B cell (primary cell): ENCODE measurements around the gene PSAPL1.

Source experiments
- EZH2 ChIP-seq: IDR thresholded peaks from 2 replicates; pipeline ENCODE4 v1.6.1; 2012; ENCODE audit warnings: borderline replicate concordance, low read depth, mild to moderate bottlenecking, moderate library complexity, low read length; ENCODE audit not compliant: insufficient read depth, poor library complexity, severe bottlenecking
- TF ChIP-seq, protein P1 (sequence below): fragments of 200-600 bp; IDR thresholded peaks from one replicate; pipeline ENCODE4 v1.8.0; 2022; ENCODE audit warnings: antibody characterized with exemption, mild to moderate bottlenecking

DNA sequence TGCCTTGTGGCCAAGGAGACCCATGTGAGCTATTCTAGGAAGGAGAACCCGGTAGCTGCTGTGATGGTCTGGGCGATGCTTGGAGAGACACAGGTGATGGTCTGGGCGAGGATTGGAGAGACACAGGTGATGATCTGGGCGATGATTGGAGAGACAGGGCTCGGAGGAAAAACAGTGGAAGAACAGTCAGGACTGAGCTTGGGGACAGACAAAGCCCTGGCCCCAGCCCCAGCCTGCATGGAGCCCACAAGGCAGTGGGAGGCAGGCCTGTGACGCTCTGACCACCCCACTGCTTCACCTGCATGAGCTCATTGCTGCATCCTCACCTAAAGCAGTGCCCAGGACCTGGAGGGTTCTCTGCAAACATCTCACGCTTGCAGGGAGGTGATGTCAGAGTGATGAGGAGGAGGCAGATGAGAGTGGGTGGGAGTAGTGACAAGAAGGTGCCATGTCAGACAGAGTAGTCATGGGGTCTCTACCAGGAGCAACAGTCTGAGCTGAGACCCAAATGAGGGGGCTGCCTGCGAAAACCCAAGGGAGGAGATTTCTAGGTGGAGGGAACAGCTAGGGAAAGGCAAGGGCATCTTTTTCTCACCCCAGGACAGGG is 35.9 kb upstream of the PSAPL1 start:
- TF ChIP-seq, protein P1, sequence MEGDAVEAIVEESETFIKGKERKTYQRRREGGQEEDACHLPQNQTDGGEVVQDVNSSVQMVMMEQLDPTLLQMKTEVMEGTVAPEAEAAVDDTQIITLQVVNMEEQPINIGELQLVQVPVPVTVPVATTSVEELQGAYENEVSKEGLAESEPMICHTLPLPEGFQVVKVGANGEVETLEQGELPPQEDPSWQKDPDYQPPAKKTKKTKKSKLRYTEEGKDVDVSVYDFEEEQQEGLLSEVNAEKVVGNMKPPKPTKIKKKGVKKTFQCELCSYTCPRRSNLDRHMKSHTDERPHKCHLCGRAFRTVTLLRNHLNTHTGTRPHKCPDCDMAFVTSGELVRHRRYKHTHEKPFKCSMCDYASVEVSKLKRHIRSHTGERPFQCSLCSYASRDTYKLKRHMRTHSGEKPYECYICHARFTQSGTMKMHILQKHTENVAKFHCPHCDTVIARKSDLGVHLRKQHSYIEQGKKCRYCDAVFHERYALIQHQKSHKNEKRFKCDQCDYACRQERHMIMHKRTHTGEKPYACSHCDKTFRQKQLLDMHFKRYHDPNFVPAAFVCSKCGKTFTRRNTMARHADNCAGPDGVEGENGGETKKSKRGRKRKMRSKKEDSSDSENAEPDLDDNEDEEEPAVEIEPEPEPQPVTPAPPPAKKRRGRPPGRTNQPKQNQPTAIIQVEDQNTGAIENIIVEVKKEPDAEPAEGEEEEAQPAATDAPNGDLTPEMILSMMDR = no peak
- no peak for TF ChIP-seq EZH2
